ENCODE measurements around the gene CEP85L.

The CEP85L gene

DNA sequence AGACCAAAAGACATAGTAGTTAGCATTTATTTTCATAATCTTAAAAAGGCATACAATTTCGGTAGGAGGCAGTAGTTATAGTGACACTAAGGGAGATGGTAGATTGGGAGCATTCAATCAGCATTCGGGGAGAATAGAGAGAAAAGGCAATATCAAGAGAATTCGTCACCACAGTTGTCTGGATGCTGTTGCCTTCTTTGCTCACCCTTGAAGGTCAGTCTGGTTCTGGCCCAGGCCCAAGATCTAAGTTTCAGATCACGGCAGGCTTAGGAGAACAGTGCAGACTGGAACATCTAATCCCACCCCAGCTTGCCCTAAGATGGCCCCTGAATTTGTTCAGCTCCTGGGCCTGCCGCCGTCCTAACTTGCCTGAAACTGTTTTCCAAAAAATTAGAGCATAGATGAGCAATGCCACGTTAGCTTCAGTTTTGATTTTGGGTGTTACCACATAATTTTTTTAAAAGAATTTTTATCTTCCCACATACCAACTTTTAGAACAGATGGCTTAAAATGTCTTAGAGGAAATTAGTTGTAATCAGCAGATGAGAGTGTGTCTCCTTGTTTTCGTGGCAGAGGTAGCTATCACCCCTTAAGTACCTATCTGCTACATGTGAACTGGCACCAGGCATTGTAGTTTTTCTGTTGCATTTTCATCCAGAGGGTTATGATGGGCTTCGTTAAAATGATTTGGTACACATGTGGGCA, 8.3 kb upstream of the CEP85L start:
- no peak for DNase-seq

DNA sequence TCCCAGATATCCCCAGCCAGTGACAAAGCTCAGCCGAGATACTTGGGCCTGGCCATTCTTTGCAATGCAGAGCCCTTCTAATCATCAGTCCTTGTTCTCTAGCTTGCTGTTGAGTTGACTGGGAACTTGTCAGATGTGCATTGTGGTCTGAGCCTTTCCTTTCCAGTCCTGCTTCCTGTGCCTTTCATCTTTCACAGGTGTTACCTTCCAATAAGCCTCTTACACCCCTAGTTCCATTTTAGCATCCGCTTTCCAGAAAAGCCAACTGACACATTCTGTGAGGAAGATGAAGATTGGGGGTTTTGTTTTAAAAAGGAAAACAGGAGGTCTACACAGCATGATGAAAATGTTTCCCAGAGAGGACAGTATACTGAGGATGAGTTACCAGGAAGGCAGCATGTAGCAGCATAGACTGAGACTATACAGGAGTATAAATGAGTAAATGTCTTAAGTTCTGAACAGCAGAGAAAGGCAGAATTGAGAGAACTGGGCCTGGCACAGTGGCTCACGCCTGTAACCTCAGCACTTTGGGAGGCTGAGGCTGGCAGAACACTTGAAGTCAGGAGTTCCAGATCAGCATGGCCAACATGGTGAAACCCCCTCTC, 5.6 kb upstream of the CEP85L start:
- no peak for DNase-seq

DNA sequence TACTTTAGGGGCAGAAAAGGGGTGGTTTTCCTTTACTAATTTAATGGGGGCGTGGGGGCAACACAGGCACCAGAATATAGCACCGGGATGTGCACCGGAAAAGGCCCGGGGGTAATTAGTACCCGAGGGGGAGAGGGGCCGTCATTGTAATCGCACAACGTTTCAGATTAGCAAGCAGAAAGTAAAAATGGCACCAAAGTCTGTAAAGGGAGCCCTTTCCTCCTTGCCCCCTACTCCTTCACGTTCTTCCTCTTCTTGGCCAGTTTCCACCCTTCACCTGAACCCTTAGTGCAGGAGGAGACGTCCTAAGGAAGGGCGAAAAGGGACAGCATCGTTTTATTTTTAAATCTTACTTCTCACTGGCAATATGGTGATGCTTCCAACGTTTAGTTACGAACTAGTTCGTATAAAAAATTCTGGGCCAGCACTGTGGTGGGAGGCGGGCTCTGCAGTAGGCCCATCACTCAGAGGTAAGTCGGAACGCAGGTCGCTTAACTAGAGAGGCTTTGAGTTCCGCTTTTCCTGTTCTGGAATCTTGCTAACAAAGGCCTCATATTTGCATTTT, 742 bp upstream of the CEP85L start:
- no peak for DNase-seq

DNA sequence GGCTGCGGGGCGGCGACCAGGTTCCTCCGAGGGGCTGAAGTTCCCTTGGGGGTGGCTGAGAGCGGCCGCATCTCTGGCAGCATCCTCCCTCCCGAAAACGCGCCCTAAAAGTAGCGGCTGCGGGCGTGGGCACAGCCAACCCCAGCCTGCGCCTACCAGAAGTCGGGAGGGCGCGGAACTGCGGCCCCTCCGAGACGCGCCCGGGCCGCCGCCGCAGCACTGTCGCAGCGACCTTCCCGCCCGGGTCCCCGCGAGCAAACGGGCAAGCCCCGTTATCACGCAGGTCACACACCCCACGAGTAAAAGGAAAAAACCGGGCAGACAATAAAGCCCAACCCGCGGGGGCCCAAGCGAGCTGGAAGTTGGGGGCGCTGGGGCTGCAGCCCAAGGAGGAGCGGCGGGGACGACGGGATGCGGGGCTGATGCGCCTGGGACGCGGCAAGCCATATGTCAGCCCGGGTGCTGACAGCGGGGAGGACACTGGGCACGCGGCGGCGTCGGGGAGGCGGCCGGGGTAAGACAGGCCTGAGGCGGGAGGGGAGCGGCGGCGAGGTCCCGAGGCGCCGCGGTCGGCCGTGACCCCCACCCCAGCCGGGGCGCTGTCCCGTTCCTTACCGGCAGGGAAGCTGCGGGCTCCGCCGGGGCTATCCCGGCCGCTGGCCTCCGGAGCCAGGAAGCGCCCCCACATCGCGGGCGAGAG, 659 bp downstream of the CEP85L start:
- DNase-seq = peak; percentile 70

DNA sequence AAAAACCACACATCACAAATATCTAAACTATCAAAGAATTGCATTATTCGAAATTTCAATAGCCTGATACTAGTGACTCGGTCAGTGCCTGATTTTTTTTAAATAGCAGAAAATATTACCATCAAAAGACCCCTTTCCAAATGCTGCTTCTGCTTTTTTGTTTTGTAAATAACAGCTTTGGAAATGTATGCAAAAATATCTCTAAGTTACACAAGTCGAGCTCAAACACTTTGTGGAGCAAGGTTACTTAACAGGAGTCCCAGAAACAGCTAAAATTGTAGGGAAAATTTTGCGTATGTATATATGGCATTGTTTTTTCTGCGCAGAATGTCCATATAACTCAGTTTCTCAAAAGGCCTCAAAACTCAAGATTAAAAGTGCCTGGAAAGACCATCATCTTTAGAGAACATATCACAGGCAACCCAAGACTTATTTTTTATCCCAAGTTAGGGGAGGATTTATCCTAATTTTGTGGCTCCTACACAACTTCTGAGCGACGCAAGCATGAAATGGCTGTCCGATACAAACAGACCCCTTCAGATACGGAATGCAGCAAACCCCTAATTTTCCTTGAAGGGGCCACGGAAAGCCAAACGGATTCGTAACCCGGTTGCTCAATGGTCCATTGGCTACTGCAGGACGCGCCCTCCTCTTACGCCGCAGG, 1.3 kb downstream of the CEP85L start:
- no peak for DNase-seq

DNA sequence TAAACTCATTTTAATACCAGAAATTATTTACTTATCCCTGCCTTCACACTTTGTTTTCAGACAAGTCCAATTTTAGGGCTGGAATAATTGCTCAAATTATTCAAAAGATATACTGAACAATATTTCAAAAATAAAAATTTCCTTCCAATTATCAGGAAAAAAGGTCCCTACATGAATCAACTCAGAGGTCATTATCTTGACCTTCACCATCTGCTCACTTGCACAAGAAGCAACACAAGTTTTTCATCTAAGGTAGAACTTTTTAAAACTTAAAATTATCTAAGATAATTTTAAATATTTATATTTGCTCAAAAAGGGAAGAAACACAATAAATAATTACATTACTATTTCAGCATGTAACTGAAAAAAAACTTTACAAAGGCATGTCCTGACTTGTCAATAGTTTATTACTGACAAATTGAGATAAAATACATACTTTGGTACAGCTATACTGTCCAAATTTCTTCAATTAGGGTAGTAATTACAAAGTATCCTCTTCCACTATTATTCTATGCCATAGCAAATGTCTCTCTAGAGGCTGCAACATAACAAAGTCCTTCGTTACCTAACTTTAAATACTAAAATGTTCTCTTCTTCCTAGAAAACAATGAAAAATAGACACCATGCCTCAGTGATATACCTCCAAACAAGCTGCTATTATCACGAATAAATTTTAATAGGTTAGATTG, 2.4 kb downstream of the CEP85L start:
- no peak for DNase-seq

DNA sequence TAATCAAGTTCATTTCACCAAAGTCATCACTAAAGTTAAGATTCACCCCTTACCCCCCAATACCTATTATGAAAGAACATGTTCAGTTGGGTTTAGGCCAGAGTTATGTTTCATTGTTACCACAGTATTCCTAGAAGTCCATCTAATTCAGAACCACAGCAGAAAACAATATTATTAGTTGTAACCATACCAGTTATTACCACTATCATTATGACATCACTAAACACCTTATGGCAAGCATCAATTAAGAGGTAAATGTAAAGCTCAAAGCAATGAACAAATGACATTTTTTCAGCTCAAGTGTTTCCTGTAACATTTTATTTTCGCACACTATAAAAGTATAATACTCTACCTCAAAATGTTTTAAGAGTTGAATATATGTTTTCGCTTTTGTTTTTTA, 4.4 kb downstream of the CEP85L start:
- no peak for DNase-seq

DNA sequence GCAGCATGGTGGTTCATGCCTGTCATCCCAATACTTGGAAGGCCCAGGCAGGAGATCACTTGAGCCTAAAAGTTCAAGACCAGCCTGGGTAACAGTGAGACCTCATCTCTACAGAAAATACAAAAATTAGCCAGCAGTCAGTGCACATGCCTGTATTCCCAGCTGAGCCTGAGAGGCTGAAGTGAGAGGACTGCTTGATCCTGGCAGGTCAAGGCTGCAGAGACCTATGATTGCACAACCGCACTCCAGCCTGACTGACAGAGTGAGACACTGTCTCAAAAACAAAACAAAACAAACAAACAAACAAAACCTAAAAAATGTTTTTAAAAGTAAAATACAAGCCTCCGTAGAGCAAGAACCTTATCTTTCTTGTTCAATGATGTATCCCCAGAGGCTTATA, 6.0 kb downstream of the CEP85L start:
- no peak for DNase-seq

DNA sequence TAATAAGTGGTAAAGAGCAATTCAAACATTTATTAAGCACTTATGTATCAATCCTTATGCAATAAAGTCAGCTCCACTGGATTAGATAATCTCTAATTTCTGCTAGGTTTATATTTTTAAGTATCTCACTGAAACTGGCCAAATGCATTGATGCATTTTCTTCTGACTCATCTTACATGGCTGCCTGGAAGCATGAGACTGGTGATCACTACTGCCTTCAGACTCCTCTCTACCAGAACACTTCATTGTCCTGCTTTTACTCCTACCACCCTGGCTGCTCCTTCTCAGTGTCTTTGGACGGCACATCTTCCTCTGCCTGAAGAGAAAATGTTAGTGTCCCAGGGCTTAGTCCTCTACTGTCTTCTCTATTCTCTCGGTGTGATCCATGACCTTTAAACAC, 7.4 kb downstream of the CEP85L start:
- no peak for DNase-seq

DNA sequence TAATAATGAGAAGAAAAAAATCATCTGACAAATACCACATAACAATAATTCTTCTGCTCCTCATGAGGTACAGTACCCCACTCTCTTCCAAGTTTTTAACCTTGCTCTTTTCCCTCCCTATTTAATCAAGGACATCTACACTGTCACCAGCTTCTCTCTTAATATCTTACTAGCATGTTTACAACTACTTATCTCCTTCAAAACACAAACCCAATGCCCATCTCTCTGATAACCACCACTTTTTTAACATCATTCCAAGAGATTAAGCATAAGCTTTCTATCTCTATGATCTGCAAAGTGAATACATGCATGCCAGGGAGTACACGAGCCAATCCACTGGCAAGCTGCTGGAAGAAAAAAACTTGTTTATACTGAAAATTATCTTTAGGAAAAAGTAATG, 10.3 kb downstream of the CEP85L start:
- DNase-seq = no peak

DNA sequence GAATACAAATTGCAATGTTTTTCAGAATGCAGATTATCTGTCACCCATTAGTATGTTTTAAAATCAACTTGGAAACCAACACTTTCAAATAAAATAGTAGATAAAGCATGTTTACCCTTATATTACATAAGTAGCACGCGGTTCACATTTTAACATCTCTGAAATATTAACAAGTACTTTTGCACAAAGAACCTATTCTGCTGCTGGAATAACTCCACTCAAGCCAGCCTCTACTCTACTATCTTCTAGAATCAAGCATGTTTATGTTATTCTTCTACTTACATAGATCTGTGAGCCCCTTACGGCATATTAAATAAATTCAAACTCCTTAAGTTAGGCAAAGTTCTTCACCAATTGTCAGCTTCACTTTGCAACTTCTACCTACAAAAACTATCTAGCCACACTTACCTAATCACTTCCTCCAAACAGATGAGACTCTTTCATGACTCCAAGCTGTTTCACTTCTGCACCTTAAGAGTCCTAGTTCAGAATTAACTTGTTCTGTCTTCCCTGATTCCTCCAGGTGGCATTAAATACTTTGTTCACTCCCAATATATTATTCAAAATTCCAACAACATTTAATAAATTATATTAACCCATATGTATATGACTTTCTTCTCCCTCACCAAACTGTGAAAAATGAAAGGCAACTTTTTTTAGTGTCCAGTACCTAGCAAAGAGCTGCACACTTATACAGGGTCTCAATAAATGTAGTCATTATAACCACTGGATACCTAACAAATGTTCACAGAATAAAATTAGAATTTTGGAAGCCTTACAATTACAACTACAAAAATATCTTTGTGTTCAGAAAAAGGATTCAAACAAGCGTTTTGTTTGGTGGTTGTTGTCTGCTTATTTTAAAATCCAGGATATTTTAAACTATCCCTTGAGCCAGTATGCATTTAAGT, 12.1 kb downstream of the CEP85L start:
- DNase-seq = peak; percentile 37

DNA sequence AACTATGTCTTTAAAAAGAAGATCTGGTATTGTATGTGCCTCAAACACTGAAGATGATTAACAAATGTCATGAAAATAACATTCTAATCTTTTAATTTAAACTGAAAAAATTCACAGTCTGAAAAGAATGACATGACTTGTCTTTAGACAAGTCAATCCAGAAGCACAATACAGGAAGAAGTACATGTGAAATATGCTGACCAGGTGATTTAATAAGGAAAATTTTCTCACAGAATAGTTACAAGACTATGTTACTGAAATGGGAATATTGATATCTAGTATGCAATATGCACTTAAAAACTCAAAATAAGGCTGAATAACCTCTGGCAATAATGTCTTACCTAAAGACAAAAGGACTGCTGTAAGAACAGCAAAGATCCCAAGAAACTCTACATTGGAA, 13.1 kb downstream of the CEP85L start:
- DNase-seq = no peak

DNA sequence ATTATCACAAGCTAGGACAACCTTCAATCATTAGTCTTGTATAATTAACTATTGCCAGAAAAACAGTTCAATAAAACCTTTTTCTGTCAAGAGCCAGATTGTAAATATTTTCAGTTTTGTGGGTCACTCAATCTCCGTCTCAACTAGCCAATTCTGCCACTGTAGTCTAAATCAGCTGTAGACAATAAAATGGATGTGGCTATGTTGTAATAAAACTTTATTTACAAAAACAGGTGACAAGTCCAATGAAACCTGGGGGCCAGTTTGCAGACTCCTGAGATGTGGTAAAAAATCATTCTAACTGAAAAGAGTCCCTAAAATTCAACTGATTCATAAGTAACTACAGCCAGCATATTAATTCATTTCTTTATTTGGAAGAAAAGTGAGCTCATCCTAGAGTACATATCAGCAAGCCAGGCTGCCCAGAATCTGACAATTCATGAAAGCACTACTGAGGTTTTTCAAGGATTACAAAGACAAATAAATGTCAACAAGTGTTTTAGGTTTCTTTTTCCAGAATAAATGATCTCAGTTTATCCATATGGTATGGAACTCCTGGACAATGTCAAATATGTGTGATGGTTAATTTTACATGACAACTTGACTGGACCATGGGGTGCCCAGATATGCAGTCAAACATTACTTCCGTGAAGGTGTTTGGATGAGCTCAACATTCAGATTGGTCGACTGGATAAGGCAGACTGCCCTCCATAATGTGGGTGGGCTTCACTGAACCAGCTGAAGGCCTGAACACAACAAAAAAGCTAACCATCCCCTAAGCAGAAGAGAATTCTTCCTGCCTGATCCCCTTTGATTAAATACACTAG, 15.3 kb downstream of the CEP85L start:
- DNase-seq = no peak

DNA sequence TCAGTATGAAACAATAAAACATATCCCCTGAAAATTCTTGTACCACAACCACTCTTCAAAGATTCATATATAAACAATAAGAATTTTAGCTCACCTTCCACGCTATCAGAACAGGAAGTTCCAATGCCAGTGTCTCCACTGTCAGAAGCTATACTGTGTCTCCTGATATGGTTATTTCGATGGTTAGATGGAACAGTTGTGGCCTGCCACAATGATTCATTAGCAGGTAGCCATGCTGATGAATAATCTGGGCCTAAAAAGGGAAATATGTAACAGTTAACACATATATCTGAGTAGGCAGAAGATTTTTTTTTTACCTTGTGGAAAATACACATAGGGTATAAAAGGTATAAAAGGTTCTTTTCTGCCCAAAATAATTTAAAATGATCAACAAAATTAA, 19.0 kb downstream of the CEP85L start:
- DNase-seq = peak; percentile 55

DNA sequence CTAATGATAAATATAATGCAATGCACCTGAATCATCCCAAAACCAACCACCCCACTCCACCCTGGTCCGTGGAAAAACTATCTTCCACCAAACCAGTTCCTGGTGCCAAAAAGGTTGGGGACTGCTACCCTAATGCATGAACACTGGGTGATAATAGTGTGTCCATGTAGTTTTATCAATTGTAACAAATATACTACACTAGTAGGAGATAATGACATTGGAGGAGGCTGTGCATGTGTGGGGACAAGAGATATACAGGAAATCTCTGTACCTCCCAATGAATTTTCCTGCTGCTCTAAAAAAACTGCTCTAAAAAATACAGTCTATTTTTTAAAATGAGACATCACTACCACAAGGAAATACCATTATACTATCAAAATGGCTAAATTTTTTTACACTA, 20.5 kb downstream of the CEP85L start:
- DNase-seq = no peak

DNA sequence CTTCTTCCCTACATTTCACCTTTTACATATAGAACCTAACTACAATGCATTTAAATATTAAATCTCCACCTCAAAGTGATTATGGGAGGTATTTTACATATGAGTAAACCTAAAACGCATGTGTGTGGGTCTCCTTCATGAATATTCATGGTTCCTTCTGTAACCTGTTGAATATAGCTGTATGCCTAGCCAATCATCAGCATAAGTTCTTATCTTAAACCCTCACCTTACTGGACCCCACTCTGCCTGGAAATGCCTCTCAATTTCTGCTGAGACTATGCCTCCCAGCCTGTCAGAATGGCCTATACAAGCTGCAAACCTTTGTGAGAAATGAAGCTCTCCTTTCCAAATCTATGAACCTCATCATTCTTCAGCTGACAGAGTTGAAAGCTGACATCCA, 21.3 kb downstream of the CEP85L start:
- no peak for DNase-seq

DNA sequence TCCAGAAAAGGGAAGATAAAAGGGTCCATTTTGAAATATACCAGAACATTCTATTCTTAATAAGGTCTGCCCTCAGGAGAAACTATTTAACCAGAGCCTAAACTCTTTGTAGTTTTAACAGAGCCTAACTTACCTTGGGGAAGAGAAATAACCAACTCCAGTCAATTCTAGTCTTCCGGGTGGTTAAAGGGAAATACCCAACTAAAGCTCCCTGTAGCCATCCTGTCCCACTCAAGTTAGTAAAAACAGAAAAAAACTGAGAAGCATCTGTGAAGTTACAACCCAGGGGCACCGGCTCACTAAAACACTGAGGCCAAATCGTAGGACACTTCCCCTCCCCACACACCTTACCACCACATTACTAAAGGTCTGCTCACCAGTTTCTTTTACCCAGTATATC, 23.7 kb downstream of the CEP85L start:
- DNase-seq = no peak

DNA sequence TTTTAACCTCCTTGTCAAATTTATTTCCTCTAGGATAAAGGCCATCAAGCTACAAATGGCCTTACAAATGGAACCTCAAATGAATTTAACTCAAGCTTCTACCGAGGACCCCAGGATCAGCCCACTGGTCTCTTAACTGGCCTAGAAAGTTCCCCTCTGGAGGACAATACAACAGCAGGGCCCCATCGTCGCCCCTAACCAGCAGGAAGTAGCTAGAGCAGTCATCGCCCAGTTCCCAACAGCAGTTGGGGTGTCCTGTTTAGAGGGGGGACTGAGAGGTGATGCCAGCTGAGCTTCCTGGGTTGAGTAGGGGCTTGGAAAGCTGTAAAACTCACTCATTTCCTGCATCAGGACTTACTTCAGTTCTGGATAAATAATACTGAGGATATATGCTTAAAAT, 25.6 kb downstream of the CEP85L start:
- DNase-seq = no peak

DNA sequence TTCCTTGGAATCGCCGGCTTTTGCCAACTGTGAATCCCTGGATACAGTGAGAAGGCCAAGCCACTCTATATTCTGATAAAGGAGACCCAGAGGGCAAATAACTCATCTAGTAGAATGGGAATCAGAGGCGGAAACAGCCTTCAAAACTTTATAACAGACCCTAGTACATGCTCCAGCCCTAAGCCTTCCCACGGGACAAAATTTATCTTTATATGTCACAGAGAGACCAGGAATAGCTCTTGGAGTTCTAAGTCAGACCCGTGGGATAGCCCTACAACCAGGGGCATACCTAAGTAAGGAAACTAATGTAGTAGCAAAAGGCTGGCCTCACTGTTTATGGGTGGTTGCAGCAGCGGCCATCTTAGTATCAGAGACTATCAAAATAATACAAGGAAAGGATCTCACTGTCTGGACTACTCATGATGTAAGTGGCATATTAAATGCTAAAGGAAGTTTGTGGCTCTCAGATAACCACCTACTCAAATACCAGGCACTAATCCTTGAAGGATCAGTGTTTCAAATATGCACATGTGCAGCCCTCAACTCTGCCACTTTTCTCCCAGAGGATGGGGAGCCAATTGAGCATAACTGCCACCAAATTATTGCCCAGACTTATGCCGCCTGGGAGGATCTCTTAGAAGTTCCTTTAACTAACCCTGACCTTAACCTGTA, 29.5 kb downstream of the CEP85L start:
- no peak for DNase-seq

DNA sequence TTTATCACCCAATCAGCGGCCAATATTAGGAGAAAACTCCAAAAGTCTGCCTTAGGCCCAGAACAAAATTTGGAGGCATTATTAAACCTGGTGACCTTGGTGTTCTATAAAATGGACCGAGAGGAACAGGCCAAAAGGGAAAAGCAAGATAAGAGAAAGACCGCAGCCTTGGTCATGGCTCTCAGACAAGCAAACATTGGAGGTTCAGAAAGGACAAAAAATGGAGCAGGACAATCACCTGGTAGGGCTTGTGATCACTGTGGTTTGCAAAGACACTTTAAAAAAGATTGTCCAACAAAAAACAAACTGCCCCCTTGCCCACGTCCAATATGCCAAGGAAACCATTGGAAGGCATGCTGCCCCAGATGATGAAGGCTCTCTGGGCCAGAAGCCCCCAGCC, 31.2 kb downstream of the CEP85L start:
- DNase-seq = no peak

Data from OCI-M1 (cell line).